ENCODE measurements around the gene IQCK.

GRCh38 chr16:19882186-19882585 lies 164.1 kb downstream of the IQCK start:
- no peak for TF ChIP-seq CTCF (IDR thresholded peaks at IDR 0.05)
- TF ChIP-seq POLR2A (IDR thresholded peaks at IDR 0.05): no peak
